Amygdala (tissue), 56 donors: ENCODE results near the gene TWSG1.
"Not testable (repeated sequence)": the region's sequence is repeated elsewhere in the genome, so short reads cannot be mapped to it uniquely, and the experiment has no call there.

Experiments
- DNase-seq, 56 donors: peaks; one replicate each; lab custom pipeline; 2025; lab: John Stamatoyannopoulos, UW

TWSG1 gene

DNA sequence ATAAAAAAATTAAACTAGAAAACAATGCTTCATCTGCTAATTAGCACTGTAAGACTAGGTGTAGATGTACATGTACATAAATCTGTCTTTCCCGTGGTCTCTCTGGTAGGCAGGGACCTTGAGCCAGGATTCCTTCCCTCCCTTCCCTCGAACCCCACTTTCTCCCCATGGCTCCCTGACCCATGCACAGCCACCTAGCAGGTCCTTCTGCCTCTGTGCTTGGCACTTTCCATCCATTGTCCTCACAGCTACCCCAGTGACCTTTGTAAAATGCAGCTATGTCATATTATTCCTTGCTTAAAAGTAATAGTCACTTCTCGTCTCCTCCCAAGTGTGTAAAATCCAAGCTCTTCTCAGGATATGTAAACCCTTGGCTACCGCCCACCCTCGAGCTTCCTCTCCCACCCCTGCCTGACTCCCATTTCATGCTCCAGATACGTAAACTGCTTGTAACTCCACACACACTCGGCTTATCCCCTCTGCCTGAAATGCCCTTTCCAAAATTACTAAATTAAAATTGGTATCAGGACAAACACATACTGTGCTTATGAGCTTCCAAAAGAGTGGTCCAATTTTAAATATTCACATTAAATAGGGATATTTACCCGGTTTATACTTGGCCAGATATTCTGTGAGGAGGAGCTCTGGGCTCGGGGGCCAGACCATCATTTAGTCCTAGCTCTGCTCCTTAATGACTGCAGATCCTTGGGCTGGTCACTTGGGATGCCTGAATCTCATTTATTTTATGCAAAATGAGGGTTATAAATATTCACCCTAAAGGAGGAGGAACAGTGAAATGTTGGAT is 86.7 kb downstream of the TWSG1 start:
- no peak for DNase-seq

DNA sequence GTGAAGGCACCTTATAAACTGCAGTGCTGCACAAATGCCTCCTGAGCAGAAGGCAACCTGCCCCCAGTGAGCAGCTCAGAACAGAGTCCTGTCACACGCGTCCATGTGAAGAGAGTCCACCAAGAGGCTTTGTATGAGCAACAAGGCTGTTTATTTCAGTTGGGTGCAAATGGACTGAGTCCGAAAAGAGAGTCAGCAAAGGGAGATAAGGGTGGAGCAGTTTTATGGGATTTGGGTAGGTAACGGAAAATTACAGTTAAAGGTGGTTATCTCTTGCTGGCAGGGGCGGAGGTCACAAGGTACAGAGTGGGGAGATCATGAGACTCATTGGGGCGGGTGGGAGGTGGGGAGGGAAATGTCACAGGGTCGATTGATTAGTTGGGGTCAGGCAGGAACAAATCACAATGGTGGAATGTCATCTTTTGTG is 87.3 kb downstream of the TWSG1 start:
- DNase-seq: no peak

- no peak for DNase-seq
Observed at GRCh38 chr18:9422816-9423519, 88.4 kb downstream of the TWSG1 start.

DNA sequence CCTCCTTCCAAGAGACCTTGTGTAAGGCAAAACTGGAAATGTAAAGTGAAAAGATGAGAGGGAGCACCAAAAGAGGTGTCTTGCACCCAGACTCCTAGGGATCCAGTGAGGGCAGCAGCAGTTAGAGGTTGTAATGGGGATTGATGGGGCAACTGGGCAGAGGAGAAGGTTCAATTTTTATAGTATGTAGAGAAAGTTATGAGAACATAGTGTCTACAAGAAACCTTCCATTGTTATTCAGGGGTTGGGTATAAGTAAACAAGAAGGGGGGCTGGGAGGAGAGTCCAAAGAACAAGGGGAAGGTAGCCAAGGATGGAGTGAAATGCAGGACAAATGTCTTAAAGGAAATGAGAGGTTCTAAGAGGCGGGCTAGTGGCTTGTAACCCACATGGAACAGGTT is 89.1 kb downstream of the TWSG1 start:
- not testable (repeated sequence) for DNase-seq

GRCh38 chr18:9424235-9424634 is 89.7 kb downstream of the TWSG1 start:
- DNase-seq: not testable (repeated sequence)

- DNase-seq: no peak
Observed at GRCh38 chr18:9426753-9427152, 92.2 kb downstream of the TWSG1 start.

- DNase-seq: no peak
Observed at GRCh38 chr18:9428301-9428706, 93.7 kb downstream of the TWSG1 start.

DNA sequence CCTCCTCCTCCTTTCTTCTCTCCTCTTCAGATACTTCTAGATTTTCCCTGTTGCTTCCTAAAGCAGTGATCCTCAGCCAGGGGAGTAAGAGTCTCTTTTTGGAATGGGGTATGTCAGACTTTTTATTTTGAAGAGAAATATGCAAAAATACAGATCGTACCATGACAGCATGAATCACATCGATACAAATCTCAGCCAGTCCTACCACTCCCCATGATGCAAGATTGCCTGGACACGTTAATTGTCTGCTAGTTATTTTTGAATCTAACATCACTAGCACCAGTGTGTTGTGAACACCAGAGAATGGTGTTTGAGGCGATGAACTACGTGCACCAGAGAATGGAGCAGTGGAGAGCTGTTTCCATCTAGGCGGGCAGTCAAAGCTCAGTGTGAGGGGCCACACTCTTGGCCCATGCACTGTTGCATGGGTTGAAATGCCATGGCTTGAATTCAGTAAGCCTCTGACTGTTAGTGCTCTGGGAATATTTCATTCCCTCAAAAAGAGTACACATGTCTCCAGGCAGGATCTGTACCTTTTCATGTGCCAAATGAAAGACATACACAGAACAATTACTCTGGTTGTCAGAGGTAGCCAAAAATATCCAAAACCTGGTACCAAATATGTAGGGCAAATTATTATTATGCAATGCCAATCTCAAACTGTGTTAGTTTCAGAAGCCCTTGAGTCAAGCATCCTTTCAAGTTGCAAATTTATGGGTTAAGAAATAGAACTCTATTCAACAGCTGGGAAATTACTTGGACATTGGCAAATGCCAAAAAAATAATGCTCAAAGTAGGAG is 94.5 kb downstream of the TWSG1 start:
- no peak for DNase-seq

DNA sequence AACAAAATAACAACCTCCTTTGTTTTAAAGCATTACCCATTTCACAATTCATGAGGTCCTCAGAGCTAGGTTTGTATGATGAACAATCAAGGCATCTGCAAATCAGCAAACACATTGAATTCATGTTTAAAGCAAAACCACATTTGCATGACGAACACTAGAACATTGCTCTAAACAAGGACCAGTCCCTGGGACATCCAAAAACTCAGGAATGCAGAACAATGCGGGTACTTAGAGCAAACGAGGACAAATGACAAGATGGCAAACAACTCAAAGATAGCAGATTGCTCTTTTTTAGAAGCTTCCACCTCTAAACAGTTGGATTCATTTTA is 95.1 kb downstream of the TWSG1 start:
- DNase-seq: no peak

GRCh38 chr18:9430315-9430714 is 95.7 kb downstream of the TWSG1 start:
- DNase-seq: not testable (repeated sequence)

- no peak for DNase-seq
Observed at GRCh38 chr18:9431296-9431695, 96.7 kb downstream of the TWSG1 start.

GRCh38 chr18:9433122-9433521 is 98.5 kb downstream of the TWSG1 start:
- DNase-seq: not testable (repeated sequence)

DNA sequence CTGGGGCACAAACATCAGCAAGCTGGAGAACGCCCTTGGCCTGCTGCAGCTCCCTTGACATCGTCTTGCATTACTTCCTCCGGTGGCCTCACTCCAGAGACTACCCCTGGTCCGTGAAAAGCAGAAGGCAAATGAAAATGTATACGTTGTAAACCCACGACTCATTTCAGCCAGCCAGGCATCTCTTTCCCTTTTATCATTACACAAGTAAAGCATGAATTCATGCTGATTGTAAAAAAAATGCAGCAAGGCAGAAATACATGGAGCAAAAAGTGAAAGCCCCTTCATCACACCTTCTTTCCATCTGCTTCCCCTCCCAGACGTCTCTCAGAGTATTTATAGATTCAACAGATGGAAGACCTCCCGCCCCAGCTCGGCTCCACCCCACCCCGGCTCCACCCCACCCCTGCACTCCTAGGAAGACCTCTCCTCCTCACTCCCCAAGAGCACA is 99.1 kb downstream of the TWSG1 start:
- no peak for DNase-seq

GRCh38 chr18:9434122-9434701 is 99.6 kb downstream of the TWSG1 start:
- no peak for DNase-seq

DNA sequence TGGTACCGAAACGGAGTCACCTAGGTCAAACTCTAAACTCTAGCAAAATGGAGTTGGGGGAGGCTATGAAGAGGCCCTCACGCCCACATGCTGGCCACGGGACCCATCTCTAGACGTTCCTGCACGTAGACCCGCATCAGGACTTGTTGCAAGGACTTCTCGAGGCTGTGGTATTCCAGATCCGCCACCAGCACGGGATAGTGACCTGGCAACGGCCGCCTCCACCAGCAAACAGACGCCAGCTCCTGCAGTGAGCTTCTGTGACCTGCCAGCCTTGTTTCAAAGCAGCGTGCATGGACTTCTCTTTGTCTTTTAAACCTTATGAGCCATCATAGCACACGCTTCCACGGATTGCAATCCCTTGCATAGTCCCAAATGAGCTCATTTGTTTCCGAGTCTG is 100.5 kb downstream of the TWSG1 start:
- no peak for DNase-seq

- DNase-seq: no peak
Observed at GRCh38 chr18:9436206-9436929, 101.8 kb downstream of the TWSG1 start.

DNA sequence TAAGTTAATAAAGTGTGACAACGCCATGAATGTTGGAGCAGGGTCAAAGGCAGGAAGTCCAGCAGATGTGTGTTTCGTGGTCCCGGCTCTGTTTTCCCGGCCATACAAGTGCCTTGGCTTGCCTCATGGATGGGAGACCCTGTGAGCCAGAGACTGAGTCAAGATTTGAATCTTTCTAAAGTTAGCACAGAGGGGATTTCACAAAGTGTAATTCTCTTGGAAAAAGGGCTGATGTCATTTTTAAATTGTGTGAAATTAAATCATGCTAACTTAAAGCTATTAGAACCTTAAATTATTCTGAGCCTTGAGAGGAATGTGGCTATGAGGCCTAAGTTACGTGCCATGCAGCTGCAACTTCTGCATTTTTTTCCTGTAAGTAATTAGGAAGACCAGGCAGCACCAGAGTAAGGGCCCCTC is 102.5 kb downstream of the TWSG1 start:
- no peak for DNase-seq

- DNase-seq: no peak
Observed at GRCh38 chr18:9437672-9438071, 103.1 kb downstream of the TWSG1 start.

- DNase-seq: no peak
Observed at GRCh38 chr18:9441061-9441460, 106.5 kb downstream of the TWSG1 start.

- DNase-seq: no peak
Observed at GRCh38 chr18:9444549-9444948, 110.0 kb downstream of the TWSG1 start.
